K562 (cell line): Measurements from ENCODE around the gene ORAI2. TPM values are rescaled to one million over a fixed set of nuclear protein-coding genes. Genes with fewer than 3 reads are reported as not detected.

Experiments
- ARNT ChIP-seq, 2 experiments: fragments of 450-650 bp; IDR thresholded peaks; 2 replicates each; pipeline ENCODE4 v1.6.1; 2016; ENCODE audit warnings: mild to moderate bottlenecking in 1 of 2
- BDP1 ChIP-seq: IDR thresholded peaks from 3 replicates; pipeline ENCODE4 v1.6.1; 2011; ENCODE audit not compliant: insufficient read length, insufficient read depth
- ESRRB ChIP-seq: fragments of 250-450 bp; sonication (Bioruptor Pico); IDR thresholded peaks from 2 replicates; pipeline ENCODE4 v1.5.0; 2020; ENCODE audit warnings: mild to moderate bottlenecking, moderate library complexity, borderline replicate concordance
- GTF2E2 ChIP-seq: fragments of 200-800 bp; sonication (Bioruptor generic); IDR thresholded peaks from 2 replicates; pipeline ENCODE4 v1.6.1; 2016; ENCODE audit warnings: missing genetic modification characterization, missing compliant biosample characterization
- JUND ChIP-seq, 2 experiments: IDR thresholded peaks; 2 replicates in 1 of 2; 3 replicates in 1 of 2; pipeline ENCODE4 v1.6.1; 2011; ENCODE audit warnings: borderline replicate concordance in 2 of 2, low read depth in 2 of 2, low read length in 2 of 2, improper control_type of control experiment in 1 of 2, missing biosample characterization in 1 of 2, missing genetic modification characterization in 1 of 2, missing genetic modification reagents in 1 of 2
- POLR2B ChIP-seq: fragments of 450-650 bp; IDR thresholded peaks from 2 replicates; pipeline ENCODE4 v1.6.1; 2018; ENCODE audit warnings: low read depth; ENCODE audit not compliant: partially characterized antibody
- ZNF699 ChIP-seq: fragments of 250-450 bp; sonication (Bioruptor Pico); IDR thresholded peaks from 2 replicates; pipeline ENCODE4 v1.8.0; 2021; ENCODE audit warnings: mild to moderate bottlenecking, moderate library complexity; ENCODE audit not compliant: insufficient replicate concordance
- polyA plus RNA-seq, 8 experiments: library from polyadenylated mRNA; depleted of rRNA in 4 of 8; stranded (reverse) in 5 of 8; unstranded in 3 of 8; fragments of >200 nt; fragmentation: Nextera tagmentation in 2 of 8; fragmentation: Illumina TruSeq in 1 of 8; extraction: Ambion mirVana in 2 of 8; extraction: Trizol in 1 of 8; gene quantifications; 2 replicates each; pipeline versions ENCODE4 v1.2.1 to v1.2.3, GENCODE V29; 2011 to 2014; ENCODE audit warnings: inconsistent platforms in 1 of 8, missing spikeins in 1 of 8
- total RNA-seq, 7 experiments: library from RNA; depleted of rRNA in 6 of 7; stranded (reverse); fragments of >200 nt in 6 of 7; fragmentation: Illumina TruSeq in 2 of 7; extraction: Trizol in 2 of 7; gene quantifications; 2 replicates each; pipeline versions ENCODE4 v1.2.1 to v1.2.3, GENCODE V29; 2011 to 2021; ENCODE audit warnings: low replicate concordance in 1 of 7
- TF ChIP-seq, protein P1 (sequence below): fragments of 200-600 bp; sonication (generic); IDR thresholded peaks from one replicate; pipeline ENCODE4 v1.6.1; 2012; ENCODE audit warnings: mild to moderate bottlenecking, low read depth, low read length, inconsistent platforms
- TF ChIP-seq, protein P2 (sequence below): sonication (generic); formaldehyde crosslinking; IDR thresholded peaks from 2 replicates; pipeline ENCODE4 v1.8.1; 2023; ENCODE audit warnings: mild to moderate bottlenecking, missing genetic modification reagents
- TF ChIP-seq, protein P3 (sequence below): sonication (generic); formaldehyde crosslinking; IDR thresholded peaks from 2 replicates; pipeline ENCODE4 v1.8.0; 2022; ENCODE audit warnings: mild to moderate bottlenecking, missing genetic modification reagents

The ORAI2 gene
- total and polyA plus RNA-seq, 9 of the 15 experiments (the other 6 are each of a cell fraction or from before 2014, with no cell fraction given): 1.1 to 27.7 (median 9.2) TPM

DNA sequence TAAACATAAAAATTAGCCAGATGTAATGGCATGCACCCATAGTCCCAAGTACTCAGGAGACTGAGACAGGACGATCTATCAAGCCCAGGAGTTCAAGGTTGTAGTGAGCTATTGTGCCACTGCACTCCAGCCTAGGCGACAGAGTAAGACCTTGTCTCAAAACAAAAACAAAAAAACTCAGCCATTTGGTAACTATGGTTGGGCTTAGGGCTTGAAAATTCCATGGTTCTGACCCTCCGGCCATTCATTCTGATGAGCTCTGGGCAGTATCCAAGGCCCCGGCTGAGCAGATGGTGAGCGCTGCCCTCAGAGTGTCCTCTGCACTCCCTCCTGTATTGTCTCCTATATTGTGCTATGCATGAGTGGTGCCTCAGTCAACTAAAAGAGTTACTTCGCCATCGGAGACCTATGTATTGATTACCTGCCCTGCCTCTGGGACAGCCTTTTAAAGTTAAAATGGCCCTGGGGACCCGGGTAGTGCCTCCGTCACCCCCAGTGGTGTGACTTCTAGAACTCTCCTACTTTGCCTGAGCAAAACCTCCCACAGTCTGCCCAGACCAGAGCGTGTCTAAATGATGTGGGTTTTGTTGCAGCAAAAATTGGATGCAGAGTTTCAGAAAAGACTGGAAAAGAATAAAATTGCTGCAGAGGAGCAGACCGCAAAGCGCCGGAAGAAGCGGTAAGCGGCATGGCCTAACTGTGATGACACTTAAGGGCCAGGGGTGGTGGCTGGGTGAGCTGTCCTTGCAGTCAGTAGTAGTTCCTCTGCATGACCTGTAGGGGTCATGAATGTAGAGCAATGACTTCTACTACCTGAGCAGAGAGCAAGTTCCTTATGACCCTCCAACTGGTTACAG is 29.1 kb upstream of the ORAI2 start (continued):
- TF ChIP-seq, protein P1, sequence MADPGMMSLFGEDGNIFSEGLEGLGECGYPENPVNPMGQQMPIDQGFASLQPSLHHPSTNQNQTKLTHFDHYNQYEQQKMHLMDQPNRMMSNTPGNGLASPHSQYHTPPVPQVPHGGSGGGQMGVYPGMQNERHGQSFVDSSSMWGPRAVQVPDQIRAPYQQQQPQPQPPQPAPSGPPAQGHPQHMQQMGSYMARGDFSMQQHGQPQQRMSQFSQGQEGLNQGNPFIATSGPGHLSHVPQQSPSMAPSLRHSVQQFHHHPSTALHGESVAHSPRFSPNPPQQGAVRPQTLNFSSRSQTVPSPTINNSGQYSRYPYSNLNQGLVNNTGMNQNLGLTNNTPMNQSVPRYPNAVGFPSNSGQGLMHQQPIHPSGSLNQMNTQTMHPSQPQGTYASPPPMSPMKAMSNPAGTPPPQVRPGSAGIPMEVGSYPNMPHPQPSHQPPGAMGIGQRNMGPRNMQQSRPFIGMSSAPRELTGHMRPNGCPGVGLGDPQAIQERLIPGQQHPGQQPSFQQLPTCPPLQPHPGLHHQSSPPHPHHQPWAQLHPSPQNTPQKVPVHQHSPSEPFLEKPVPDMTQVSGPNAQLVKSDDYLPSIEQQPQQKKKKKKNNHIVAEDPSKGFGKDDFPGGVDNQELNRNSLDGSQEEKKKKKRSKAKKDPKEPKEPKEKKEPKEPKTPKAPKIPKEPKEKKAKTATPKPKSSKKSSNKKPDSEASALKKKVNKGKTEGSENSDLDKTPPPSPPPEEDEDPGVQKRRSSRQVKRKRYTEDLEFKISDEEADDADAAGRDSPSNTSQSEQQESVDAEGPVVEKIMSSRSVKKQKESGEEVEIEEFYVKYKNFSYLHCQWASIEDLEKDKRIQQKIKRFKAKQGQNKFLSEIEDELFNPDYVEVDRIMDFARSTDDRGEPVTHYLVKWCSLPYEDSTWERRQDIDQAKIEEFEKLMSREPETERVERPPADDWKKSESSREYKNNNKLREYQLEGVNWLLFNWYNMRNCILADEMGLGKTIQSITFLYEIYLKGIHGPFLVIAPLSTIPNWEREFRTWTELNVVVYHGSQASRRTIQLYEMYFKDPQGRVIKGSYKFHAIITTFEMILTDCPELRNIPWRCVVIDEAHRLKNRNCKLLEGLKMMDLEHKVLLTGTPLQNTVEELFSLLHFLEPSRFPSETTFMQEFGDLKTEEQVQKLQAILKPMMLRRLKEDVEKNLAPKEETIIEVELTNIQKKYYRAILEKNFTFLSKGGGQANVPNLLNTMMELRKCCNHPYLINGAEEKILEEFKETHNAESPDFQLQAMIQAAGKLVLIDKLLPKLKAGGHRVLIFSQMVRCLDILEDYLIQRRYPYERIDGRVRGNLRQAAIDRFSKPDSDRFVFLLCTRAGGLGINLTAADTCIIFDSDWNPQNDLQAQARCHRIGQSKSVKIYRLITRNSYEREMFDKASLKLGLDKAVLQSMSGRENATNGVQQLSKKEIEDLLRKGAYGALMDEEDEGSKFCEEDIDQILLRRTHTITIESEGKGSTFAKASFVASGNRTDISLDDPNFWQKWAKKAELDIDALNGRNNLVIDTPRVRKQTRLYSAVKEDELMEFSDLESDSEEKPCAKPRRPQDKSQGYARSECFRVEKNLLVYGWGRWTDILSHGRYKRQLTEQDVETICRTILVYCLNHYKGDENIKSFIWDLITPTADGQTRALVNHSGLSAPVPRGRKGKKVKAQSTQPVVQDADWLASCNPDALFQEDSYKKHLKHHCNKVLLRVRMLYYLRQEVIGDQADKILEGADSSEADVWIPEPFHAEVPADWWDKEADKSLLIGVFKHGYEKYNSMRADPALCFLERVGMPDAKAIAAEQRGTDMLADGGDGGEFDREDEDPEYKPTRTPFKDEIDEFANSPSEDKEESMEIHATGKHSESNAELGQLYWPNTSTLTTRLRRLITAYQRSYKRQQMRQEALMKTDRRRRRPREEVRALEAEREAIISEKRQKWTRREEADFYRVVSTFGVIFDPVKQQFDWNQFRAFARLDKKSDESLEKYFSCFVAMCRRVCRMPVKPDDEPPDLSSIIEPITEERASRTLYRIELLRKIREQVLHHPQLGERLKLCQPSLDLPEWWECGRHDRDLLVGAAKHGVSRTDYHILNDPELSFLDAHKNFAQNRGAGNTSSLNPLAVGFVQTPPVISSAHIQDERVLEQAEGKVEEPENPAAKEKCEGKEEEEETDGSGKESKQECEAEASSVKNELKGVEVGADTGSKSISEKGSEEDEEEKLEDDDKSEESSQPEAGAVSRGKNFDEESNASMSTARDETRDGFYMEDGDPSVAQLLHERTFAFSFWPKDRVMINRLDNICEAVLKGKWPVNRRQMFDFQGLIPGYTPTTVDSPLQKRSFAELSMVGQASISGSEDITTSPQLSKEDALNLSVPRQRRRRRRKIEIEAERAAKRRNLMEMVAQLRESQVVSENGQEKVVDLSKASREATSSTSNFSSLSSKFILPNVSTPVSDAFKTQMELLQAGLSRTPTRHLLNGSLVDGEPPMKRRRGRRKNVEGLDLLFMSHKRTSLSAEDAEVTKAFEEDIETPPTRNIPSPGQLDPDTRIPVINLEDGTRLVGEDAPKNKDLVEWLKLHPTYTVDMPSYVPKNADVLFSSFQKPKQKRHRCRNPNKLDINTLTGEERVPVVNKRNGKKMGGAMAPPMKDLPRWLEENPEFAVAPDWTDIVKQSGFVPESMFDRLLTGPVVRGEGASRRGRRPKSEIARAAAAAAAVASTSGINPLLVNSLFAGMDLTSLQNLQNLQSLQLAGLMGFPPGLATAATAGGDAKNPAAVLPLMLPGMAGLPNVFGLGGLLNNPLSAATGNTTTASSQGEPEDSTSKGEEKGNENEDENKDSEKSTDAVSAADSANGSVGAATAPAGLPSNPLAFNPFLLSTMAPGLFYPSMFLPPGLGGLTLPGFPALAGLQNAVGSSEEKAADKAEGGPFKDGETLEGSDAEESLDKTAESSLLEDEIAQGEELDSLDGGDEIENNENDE: no peak
- TF ChIP-seq, protein P2, sequence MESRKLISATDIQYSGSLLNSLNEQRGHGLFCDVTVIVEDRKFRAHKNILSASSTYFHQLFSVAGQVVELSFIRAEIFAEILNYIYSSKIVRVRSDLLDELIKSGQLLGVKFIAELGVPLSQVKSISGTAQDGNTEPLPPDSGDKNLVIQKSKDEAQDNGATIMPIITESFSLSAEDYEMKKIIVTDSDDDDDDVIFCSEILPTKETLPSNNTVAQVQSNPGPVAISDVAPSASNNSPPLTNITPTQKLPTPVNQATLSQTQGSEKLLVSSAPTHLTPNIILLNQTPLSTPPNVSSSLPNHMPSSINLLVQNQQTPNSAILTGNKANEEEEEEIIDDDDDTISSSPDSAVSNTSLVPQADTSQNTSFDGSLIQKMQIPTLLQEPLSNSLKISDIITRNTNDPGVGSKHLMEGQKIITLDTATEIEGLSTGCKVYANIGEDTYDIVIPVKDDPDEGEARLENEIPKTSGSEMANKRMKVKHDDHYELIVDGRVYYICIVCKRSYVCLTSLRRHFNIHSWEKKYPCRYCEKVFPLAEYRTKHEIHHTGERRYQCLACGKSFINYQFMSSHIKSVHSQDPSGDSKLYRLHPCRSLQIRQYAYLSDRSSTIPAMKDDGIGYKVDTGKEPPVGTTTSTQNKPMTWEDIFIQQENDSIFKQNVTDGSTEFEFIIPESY: peak; percentile 97
- TF ChIP-seq ARNT (IDR thresholded peaks at IDR 0.05) (no peak), GTF2E2 (tag) (no peak), POLR2B (no peak), JUND (IDR thresholded peaks at IDR 0.05; ENCODE audit: borderline replicate concordance, low read depth, low read length) (peak; percentile 43; the same call in 1 of the 2 replicates), JUND (tag; IDR thresholded peaks at IDR 0.05; ENCODE audit: borderline replicate concordance, low read depth, low read length) (peak; percentile 37; the same call in 1 of the 3 replicates), ZNF699 (CRISPR knock-in tag) (no peak), BDP1 (no peak), ESRRB (no peak)
- TF ChIP-seq, protein P3, sequence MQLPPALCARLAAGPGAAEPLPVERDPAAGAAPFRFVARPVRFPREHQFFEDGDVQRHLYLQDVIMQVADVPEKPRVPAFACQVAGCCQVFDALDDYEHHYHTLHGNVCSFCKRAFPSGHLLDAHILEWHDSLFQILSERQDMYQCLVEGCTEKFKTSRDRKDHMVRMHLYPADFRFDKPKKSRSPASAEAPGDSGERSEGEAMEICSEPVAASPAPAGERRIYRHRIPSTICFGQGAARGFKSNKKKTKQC (CRISPR knock-in tag): peak; percentile 38; the same call in 1 of the 2 replicates
